ENCODE data around the gene PIPOX. TPM values are rescaled to one million over a fixed set of nuclear protein-coding genes. Genes with fewer than 3 reads are reported as not detected.

PIPOX gene
- total RNA-seq, 2 experiments from 2014 or later, result 3.0 TPM

GRCh38 chr17:29010586-29010985 is 32.4 kb upstream of the PIPOX start:
- peaks cover 27% of the 10 kb centered on the region for H3K27me3 Mint-ChIP-seq
- CTCF ChIA-PET, result interaction anchor here (1.2 to 2.8 kb wide), 3 partner anchors 45 to 247 kb away, joined by 4 to 9 read pairs (median 4); no protein-coding TSS in a partner anchor
- intact Hi-C loops (cut with micrococcal nuclease), result no loop called here
- no peaks in the 10 kb centered on the region for H3K9me3 Mint-ChIP-seq
- ATAC-seq (no peak), DNase-seq (no peak)
- no peak for TF ChIP-seq CTCF (IDR thresholded peaks at IDR 0.05)
- H3K36me3 Mint-ChIP-seq (ENCODE audit: low read depth), result no peaks in the 10 kb centered on the region
- H3K27ac Mint-ChIP-seq, result no peak overlapping the region
- H3K4me3 Mint-ChIP-seq, result no peak overlapping the region
- POLR2A ChIA-PET, result no interaction called here
- peaks cover 5% of the 10 kb centered on the region for H3K4me1 Mint-ChIP-seq (ENCODE audit: low read depth)

- POLR2A ChIA-PET, result no interaction called here
- Mint-ChIP-seq H3K36me3 (ENCODE audit: low read depth) (no peaks in the 10 kb centered on the region), H3K4me3 (no peak overlapping the region), H3K27me3 (peaks cover 22% of the 10 kb centered on the region), H3K9me3 (no peaks in the 10 kb centered on the region), H3K4me1 (ENCODE audit: low read depth) (peaks cover 3% of the 10 kb centered on the region), H3K27ac (no peak overlapping the region)
- no peak for ATAC-seq
- no peak for DNase-seq
- CTCF ChIA-PET, result no interaction called here
- intact Hi-C loops (cut with micrococcal nuclease), result no loop called here
- TF ChIP-seq CTCF (IDR thresholded peaks at IDR 0.05), result no peak
These were observed 30.4 kb upstream of the PIPOX start for GRCh38 chr17:29012535-29012934.

- no peak overlapping the region for H3K4me3 Mint-ChIP-seq
- H3K36me3 Mint-ChIP-seq (ENCODE audit: low read depth), result no peaks in the 10 kb centered on the region
- peaks cover 26% of the 10 kb centered on the region for H3K27me3 Mint-ChIP-seq
- intact Hi-C loops (cut with micrococcal nuclease), result no loop called here
- ATAC-seq, result no peak
- no peak for DNase-seq
- TF ChIP-seq CTCF (IDR thresholded peaks at IDR 0.05), result no peak
- H3K9me3 Mint-ChIP-seq, result no peaks in the 10 kb centered on the region
- ChIA-PET POLR2A (no interaction called here), CTCF (interaction anchor here (0.9 kb wide), 1 partner anchor 61 kb away, joined by 3 read pairs; no protein-coding TSS in a partner anchor)
- no peak overlapping the region for H3K27ac Mint-ChIP-seq
- peaks cover 8% of the 10 kb centered on the region for H3K4me1 Mint-ChIP-seq (ENCODE audit: low read depth)
These were observed 28.2 kb upstream of the PIPOX start for GRCh38 chr17:29014716-29015115.

- intact Hi-C loops (cut with micrococcal nuclease), result no loop called here
- Mint-ChIP-seq H3K9me3 (no peaks in the 10 kb centered on the region), H3K4me1 (ENCODE audit: low read depth) (peaks cover 7% of the 10 kb centered on the region), H3K4me3 (no peak overlapping the region), H3K27ac (no peak overlapping the region), H3K27me3 (peaks cover 32% of the 10 kb centered on the region), H3K36me3 (ENCODE audit: low read depth) (no peaks in the 10 kb centered on the region)
- no peak for DNase-seq
- ATAC-seq, result no peak
- TF ChIP-seq CTCF (IDR thresholded peaks at IDR 0.05), result no peak
- CTCF ChIA-PET, result interaction anchor here (0.8 to 3.7 kb wide), 5 partner anchors 8 to 101 kb away, joined by 3 to 22 read pairs (median 4); no protein-coding TSS in a partner anchor
- POLR2A ChIA-PET, result no interaction called here
These were observed 26.4 kb upstream of the PIPOX start for GRCh38 chr17:29016345-29017210.
